Tibial nerve (tissue), 4 donors: Measurements from ENCODE around the gene FGGY.

Experiments
- EP300 ChIP-seq, 2 donors: sonication (generic); formaldehyde crosslinking; IDR thresholded peaks; one replicate each; pipeline ENCODE4 v1.6.1; 2017; ENCODE audit warnings: antibody characterized with exemption in 2 of 2, mild to moderate bottlenecking in 1 of 2
- TF ChIP-seq, protein P1 (sequence below), 5 experiments: fragments of 200-600 bp in 3 of 5; fragments of 450-650 bp in 2 of 5; sonication (generic) in 3 of 5; IDR thresholded peaks; one replicate each; pipeline ENCODE4 v1.5.1; 2016 to 2019; ENCODE audit warnings: antibody characterized with exemption in 5 of 5, mild to moderate bottlenecking in 3 of 5, moderate library complexity in 2 of 5

DNA sequence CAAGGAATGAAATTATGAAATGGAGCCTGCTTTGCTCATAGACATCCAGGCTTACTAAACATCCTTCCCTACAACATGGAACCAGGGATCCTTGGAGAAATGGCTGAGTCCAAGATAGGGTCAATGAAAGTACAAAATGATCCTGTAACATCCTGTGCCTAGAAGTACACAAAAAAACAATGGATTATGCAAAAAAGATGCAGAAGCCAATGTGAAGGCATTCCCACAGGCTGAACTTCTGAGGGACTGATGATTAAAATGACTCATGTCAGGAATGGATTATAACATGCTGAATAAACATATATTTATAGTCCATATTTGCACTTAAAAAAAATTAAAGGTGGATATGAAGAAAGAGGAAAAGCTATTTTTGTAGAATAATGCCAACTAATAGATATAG is 507.4 kb downstream of the FGGY start:
- TF ChIP-seq, protein P1, sequence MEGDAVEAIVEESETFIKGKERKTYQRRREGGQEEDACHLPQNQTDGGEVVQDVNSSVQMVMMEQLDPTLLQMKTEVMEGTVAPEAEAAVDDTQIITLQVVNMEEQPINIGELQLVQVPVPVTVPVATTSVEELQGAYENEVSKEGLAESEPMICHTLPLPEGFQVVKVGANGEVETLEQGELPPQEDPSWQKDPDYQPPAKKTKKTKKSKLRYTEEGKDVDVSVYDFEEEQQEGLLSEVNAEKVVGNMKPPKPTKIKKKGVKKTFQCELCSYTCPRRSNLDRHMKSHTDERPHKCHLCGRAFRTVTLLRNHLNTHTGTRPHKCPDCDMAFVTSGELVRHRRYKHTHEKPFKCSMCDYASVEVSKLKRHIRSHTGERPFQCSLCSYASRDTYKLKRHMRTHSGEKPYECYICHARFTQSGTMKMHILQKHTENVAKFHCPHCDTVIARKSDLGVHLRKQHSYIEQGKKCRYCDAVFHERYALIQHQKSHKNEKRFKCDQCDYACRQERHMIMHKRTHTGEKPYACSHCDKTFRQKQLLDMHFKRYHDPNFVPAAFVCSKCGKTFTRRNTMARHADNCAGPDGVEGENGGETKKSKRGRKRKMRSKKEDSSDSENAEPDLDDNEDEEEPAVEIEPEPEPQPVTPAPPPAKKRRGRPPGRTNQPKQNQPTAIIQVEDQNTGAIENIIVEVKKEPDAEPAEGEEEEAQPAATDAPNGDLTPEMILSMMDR (IDR thresholded peaks at IDR 0.05), result no peak
- TF ChIP-seq EP300 (IDR thresholded peaks at IDR 0.05), result no peak
